IPS DF 4.7 (cell line): ENCODE measurements around the gene PAX7.
"Not testable (repeated sequence)": the region's sequence is repeated elsewhere in the genome, so short reads cannot be mapped to it uniquely, and the experiment has no call there.

Experiments
- DNase-seq: peaks from one replicate; pipeline ENCODE4 v3.0.0-alpha.2; 2013; ENCODE audit warnings: low spot score; ENCODE audit errors: extremely low read depth

Gene PAX7

DNA sequence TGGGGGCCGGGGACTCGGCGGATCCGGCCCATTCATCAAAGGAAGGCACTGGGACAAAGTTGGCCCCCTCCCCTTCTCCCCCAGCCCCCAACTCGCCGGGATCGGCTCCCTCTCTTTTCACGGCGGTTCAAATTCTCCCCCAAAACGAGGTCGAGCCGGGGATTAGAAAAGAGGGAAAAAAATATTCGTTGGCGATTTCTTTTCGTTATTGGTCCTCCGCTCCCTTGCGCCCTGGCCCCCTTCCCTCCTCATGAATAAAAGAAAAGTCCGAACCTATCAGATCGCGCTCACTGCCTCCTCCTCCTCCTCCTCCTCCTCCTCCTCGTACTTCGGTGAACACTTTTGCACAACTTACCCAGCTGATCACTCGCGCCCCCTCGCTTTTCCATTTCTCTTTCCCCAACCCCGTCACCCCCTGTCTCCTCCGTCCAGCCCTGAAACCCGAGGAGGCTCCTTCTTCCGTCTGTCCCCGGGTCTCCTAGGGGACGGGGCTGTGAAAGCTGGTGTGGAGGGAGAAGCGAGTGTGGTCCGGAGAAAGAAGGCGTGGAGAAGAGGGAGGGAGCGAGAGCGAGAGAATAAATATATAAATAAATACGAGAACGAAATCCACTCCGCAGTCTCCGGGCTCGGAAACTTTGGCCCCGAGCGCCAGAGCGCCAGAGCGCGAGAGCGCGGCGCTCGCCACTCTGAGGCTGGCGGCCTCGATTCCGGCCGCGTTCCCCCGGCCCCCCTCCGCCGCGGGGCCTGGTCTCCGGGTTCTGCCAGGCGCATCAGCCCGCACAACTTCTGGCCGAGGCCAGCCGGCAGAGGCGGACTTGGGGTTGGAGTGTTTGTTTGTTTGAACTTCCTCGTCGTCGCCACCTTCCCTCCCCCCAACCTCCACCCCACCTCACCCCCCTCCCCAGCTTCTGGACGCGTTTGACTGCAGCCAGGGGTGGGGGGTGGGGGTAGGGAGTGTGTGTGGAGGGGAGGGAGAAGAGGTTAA is at the start of gene PAX7:
TSS of gene PAX7 (plus strand) at position 336 of the 985 bp plus-strand sequence. CDS start 758 bp downstream, outside the sequence.
- no peak for DNase-seq

- DNase-seq: no peak
Measured at GRCh38 chr1:18581420-18581880, 49.2 kb upstream of the PAX7 start.

DNA sequence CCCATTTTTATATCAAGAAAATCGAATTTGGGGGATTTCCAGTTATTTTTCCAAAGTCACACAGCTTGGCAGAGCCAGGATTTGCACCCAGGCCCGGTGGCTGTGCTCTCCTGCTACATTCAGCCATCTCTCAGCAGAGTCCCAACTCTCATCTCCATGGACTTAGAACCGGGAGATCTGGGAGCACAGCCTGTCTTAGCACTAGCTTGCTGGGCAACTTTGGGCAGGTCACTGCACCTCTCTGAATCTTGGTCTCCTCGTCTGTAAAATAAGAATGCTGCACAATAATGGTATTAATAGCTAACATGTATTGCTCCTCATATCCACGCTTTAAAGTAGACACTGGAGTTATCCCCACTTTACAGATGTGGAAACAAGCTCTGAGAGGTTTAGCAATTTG is 47.8 kb upstream of the PAX7 start:
- DNase-seq: no peak

DNA sequence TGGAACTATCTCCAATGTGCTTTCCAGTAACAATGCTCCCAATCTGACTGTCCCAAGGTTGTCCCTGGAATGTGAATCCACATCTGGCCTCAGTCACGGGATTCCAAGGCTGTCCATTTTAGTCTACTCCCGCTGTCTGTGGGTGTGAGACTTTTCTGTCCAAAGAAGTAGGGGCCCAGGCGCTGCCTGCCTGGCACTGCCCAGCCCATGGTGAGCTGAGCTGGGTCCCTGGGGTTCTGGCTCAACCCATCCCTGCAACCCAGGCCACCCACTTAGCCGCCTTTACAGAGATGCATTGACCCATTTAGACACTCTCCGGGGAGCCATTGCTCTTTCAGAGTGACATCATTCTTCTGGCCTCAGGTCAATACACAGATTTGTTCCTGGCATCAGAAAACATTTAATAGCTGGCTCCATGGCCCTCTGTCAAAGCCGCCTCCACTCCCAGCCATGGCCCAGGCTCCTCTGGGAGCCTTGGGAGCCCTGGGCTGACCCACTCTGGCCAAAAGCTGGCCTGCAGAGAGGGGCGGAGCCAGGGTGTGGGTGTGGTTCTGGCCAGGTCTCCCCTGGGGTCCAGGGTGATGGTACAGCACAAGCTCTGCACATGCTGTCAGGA is 47.2 kb upstream of the PAX7 start:
- DNase-seq: no peak

GRCh38 chr1:18586016-18586415 is 44.6 kb upstream of the PAX7 start:
- DNase-seq: not testable (repeated sequence)

DNA sequence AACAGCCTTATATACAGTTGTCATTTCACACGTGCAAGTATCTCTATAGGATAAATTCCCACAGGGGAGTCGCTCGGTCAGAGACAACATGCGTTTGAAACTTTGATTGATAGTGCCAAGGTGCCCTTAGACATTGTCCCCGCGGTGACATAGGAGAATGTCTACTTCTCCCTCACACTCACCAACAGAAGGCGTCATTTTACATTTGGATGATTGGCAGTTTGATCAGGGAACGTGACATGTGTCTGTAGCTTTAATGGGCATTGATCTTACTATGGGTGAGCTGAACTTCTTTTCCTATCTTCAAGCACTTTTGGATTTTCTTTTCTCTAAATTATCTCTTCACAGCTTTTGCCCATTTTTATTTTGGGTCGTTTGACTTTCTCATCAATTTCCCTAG is 42.6 kb upstream of the PAX7 start:
- no peak for DNase-seq

- no peak for DNase-seq
Measured at GRCh38 chr1:18592368-18592767, 38.3 kb upstream of the PAX7 start.

- DNase-seq: peak; percentile 41
Measured at GRCh38 chr1:18597160-18598042, 33.2 kb upstream of the PAX7 start.

GRCh38 chr1:18599086-18599485 is 31.6 kb upstream of the PAX7 start:
- no peak for DNase-seq

- DNase-seq: no peak
Measured at GRCh38 chr1:18599704-18600103, 30.9 kb upstream of the PAX7 start.

GRCh38 chr1:18602533-18603211 is 28.0 kb upstream of the PAX7 start:
- DNase-seq: no peak

DNA sequence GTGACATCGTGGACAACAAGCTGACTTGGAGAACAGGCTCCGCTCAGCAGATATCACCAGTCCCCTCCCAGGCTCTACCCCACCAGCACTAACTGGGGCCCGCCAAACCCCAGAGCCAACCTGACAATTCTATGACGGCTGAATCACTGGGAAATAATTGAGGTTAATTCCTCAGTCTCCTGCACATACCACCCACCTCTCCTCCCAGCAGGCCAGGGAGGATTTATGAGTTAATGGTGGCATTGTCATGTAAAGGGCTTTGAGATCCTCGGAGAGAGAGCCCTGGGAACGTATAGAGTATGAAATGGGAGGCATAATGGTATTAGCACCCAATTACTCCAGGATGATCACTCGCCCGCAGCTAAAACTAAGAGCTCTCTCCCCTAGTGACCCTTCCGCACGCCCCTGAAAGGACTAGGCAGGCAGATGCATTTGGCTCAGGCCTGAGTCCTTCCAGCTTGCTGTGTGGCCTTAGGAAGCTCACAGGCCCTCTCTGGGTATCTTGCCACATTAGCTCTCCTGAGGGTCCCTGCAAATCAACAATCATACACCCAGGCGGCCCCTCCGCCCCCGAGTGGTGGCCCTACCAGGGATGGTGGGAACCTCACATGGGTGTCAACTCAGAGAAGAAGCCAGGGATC is 27.3 kb upstream of the PAX7 start:
- no peak for DNase-seq

DNA sequence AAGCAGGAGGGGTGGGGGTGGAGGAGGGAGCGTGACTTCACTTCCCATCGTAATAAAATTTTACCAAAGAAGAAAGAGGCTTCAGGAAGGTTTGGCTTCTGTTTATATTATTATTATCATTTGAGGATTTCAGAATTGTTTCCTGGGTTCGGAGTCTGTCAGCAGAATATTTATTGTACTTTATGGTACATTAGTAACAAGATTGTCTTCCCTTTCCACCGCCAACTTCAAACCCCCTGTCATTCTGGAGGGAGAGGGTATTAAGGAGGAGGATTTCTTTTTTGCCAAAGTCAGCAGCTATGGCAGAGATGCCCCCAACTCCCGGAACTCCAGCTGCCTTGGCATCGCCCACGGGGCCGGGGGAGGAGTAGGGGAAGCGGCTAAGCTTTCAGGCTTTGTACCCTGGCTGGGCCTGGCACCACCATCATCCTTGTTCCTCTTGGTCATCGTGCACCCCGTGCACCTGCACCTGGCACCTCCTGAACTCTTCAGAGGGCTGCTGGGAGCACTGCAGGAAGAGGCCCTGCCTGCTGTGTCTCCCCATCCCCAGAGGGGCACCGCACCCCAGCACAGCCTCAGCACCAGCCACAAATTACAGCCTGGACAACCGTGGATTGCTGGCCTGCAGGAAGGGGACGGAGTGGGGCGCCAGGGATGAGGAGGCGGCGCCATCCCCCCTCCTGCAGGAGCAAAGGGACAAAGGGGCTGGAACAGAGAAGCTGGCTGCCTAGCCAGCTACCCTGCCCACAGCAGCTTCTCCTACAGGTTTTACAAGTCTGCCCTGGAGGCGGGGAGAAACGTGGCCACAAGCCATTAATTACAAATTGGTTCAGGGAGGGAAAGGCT is 24.0 kb upstream of the PAX7 start:
- DNase-seq: no peak

DNA sequence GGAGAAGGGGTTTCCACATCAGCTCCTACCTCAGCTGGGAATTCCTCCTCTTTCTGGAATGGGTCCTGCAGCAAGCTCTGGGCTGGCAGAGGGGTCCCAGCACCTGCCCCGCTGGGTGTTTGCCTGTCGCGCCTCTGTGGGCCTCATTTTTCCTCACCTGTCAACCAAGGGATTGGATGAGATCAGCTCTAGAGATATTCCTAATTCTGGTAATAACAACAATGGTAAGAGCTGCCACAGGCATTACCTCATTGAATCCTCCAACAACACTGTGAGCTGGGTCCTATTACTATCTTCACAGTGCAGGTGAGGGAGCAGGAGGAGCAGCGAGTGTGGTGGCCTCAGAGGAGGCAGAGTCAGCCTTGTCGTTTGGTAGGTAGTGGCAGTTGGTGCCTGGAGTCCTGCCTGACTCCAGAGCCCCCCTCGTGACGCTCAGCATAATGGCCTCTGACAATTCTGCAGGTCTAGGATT is 23.3 kb upstream of the PAX7 start:
- no peak for DNase-seq

- DNase-seq: no peak
Measured at GRCh38 chr1:18608534-18608933, 22.1 kb upstream of the PAX7 start.

DNA sequence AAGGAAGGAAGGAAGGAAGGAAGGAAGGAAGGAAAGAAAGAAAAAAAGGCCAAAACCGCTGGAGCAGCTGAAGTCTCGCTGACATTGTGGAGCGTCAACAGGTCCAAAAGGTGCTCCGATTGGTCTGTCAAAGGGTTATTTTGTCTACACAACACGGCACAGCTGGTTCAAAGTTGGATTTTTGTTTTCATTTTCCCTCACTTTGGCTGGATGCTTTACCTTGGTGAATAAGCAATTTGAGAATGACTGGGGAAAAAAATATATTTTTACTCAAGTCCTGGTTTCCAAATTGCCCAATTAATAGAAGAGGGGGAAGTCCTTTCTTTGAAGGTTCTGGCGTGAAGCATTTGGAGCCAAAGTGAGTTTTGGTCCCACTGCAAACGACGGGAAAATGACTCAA is 19.3 kb upstream of the PAX7 start:
- no peak for DNase-seq

DNA sequence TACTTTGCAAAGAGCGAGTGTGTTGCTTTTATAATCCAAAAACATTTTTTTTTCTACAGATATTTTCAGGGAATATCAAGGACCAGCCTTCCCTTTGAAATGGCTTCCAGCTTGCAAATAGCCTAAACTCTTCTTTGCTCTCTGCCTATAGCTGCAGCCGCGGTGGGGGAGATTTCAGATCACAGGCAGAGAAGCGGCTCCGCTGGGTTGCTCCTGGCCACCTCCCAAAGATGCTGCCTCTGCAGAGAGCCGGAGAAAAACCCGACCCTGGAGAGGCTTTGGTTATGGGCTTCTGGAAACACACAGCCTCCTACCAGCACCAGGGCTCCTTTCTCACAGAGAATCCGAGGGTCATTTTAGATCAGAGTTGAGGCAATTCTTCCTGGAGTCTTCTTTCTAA is 18.6 kb upstream of the PAX7 start:
- no peak for DNase-seq

DNA sequence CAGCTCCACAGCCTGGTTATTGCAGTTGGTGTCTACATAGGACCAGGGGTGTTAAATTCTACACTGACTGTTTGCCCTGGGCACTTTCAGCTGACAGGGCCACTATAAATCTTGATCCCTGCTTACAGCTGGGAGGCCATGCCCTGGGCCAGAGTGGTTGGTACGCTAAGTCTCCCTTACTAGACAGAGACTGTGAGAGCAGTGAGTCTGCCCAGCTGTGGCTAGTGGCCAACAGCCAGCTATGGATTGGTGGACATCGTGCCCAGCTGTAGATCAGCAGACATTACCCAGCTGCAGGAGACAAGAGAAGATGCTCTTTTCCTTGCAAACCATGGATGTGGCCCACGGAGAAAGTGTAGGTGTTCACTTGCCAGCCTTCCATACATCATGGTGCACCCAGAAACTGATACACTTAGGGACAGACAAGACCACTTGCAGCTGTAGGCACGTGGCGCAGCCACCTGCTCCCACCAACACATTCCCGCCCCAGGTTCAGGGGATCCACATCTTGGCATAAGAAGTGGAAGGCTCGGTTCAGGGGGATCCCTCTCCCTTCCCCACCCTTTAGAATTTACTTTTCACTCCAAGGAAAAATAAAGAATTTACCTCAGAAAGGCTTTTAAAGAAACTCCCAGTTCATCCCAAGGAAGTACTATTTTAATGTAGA is 16.4 kb upstream of the PAX7 start:
- no peak for DNase-seq
